Activated T-helper 1 cell treated with anti-CD3 and anti-CD28 coated beads, Interleukin-12 subunit alpha, Interleukin-12 subunit beta, Interleukin-2, Interleukin-4 antibody, amounts not matched to agents 30 ng/mL and 10 ng/mL and 1 ng/mL, durations not matched to agents 14 hours and 24 hours and 36 hours (primary cell): ENCODE data around the gene TMEM171. TPM values are rescaled to one million over a fixed set of nuclear protein-coding genes. Genes with fewer than 3 reads are reported as not detected.

Experiments used
- DNase-seq: peaks from one replicate; pipeline ENCODE4 v3.0.0; 2021; ENCODE audit warnings: low spot score
- H3K27ac Mint-ChIP-seq: one replicate; pipeline ENCODE4 v1.8.0; 2021; ENCODE audit warnings: mild to moderate bottlenecking, mixed read lengths
- H3K27me3 Mint-ChIP-seq: one replicate; pipeline ENCODE4 v1.8.0; 2022; ENCODE audit warnings: mild to moderate bottlenecking, moderate library complexity, mixed read lengths; ENCODE audit not compliant: insufficient read depth
- H3K36me3 Mint-ChIP-seq: one replicate; pipeline ENCODE4 v1.8.0; 2021; ENCODE audit warnings: low read depth, mixed read lengths
- H3K4me1 Mint-ChIP-seq: one replicate; pipeline ENCODE4 v1.8.0; 2021; ENCODE audit warnings: low read depth, mixed read lengths
- H3K4me3 Mint-ChIP-seq: one replicate; pipeline ENCODE4 v1.8.0; 2021; ENCODE audit warnings: mild to moderate bottlenecking, moderate library complexity, mixed read lengths
- H3K9me3 Mint-ChIP-seq: one replicate; pipeline ENCODE4 v1.8.0; 2021; ENCODE audit warnings: mixed read lengths
- intact Hi-C: fragments of 100-400 bp; cut with micrococcal nuclease; formaldehyde crosslinking; loops from one replicate; pipeline ENCODE4 v1.15.1; 2024
- total RNA-seq: library from RNA; stranded (reverse); gene quantifications from 2 replicates; pipeline ENCODE4 v1.2.3, GENCODE V29; 2022

TMEM171 gene
- total RNA-seq, 1 donor from 2014 or later, result not detected

- no peaks in the 10 kb centered on the region for H3K9me3 Mint-ChIP-seq
- H3K36me3 Mint-ChIP-seq, result no peaks in the 10 kb centered on the region
- intact Hi-C loops, result no loop called here
Measured at GRCh38 chr5:73171495-73171894, 51.1 kb downstream of the TMEM171 start.

DNA sequence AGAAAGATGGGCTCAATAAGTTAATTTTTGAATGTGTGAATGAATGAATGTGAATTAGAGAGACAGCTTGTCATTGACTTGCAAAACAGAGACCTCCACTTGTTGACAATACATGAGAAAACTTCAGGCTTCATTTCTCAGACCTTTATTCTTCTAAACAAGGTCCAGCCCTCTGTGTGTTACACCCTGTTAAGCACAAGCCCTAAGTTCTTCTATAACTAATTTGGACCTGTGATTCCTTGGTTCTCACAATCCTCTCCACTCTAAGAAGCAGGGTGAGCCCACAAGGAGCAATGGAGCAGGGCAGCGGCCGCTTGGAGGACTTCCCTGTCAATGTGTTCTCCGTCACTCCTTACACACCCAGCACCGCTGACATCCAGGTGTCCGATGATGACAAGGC is 52.6 kb downstream of the TMEM171 start, which contains the start of gene TMEM174:
Gene TMEM174, plus strand, starts transcription at position 243 of the 400 bp plus-strand sequence. Its CDS starts 51 bp downstream, at position 294.
- intact Hi-C loops, result no loop called here
- Mint-ChIP-seq H3K27me3 (peaks cover 37% of the 10 kb centered on the region), H3K36me3 (no peaks in the 10 kb centered on the region), H3K9me3 (no peaks in the 10 kb centered on the region), H3K4me1 (no peaks in the 10 kb centered on the region), H3K4me3 (no peak within 1 kb of the TSS), H3K27ac (no peak within 1 kb of the TSS)
- DNase-seq, result no peak

More at GRCh38 chr5:73171495-73171894, 51.1 kb downstream of the TMEM171 start:
- H3K4me3 Mint-ChIP-seq, result no peak overlapping the region
- H3K27me3 Mint-ChIP-seq, result peaks cover 35% of the 10 kb centered on the region
- H3K27ac Mint-ChIP-seq, result no peak overlapping the region
- DNase-seq, result no peak
- H3K4me1 Mint-ChIP-seq, result no peaks in the 10 kb centered on the region

GRCh38 chr5:73174100-73174815 is 53.9 kb downstream of the TMEM171 start:
- Mint-ChIP-seq H3K9me3 (no peaks in the 10 kb centered on the region), H3K27ac (no peak overlapping the region), H3K4me3 (no peak overlapping the region), H3K27me3 (peaks cover 44% of the 10 kb centered on the region), H3K36me3 (no peaks in the 10 kb centered on the region), H3K4me1 (no peaks in the 10 kb centered on the region)
- DNase-seq, result no peak
- intact Hi-C loops, result no loop called here

- Mint-ChIP-seq H3K4me1 (no peaks in the 10 kb centered on the region), H3K27me3 (peaks cover 50% of the 10 kb centered on the region), H3K4me3 (no peak overlapping the region), H3K9me3 (no peaks in the 10 kb centered on the region), H3K36me3 (no peaks in the 10 kb centered on the region), H3K27ac (no peak overlapping the region)
- no peak for DNase-seq
- intact Hi-C loops, result no loop called here
Measured at GRCh38 chr5:73176250-73176649, 55.9 kb downstream of the TMEM171 start.

- no peak for DNase-seq
- H3K4me3 Mint-ChIP-seq, result no peak overlapping the region
- H3K9me3 Mint-ChIP-seq, result no peaks in the 10 kb centered on the region
- H3K27ac Mint-ChIP-seq, result no peak overlapping the region
- intact Hi-C loops, result no loop called here
- peaks cover 46% of the 10 kb centered on the region for H3K27me3 Mint-ChIP-seq
- no peaks in the 10 kb centered on the region for H3K4me1 Mint-ChIP-seq
- peaks cover 2% of the 10 kb centered on the region for H3K36me3 Mint-ChIP-seq
Measured at GRCh38 chr5:73178265-73178664, 57.9 kb downstream of the TMEM171 start.

GRCh38 chr5:73179730-73180129 is 59.4 kb downstream of the TMEM171 start:
- H3K4me1 Mint-ChIP-seq, result no peaks in the 10 kb centered on the region
- no peak for DNase-seq
- H3K9me3 Mint-ChIP-seq, result peaks cover 3% of the 10 kb centered on the region
- peaks cover 3% of the 10 kb centered on the region for H3K36me3 Mint-ChIP-seq
- intact Hi-C loops, result no loop called here
- H3K4me3 Mint-ChIP-seq, result no peak overlapping the region
- H3K27ac Mint-ChIP-seq, result no peak overlapping the region
- peaks cover 46% of the 10 kb centered on the region for H3K27me3 Mint-ChIP-seq

GRCh38 chr5:73180566-73180965 is 60.2 kb downstream of the TMEM171 start:
- H3K36me3 Mint-ChIP-seq, result peaks cover 3% of the 10 kb centered on the region
- H3K4me3 Mint-ChIP-seq, result no peak overlapping the region
- H3K4me1 Mint-ChIP-seq, result no peaks in the 10 kb centered on the region
- H3K27me3 Mint-ChIP-seq, result peaks cover 42% of the 10 kb centered on the region
- peaks cover 3% of the 10 kb centered on the region for H3K9me3 Mint-ChIP-seq
- H3K27ac Mint-ChIP-seq, result no peak overlapping the region
- intact Hi-C loops, result no loop called here
- no peak for DNase-seq

Other genes with a start within 250 kb of the TMEM171 start
- 0.93 and 2.2 TPM in 2 replicates for gene FCHO2, start 164.5 kb upstream of the TMEM171 start, total RNA-seq
- not detected in 2 replicates for gene TMEM174, start 52.6 kb downstream of the TMEM171 start, total RNA-seq